HG03354 (cell line): ENCODE results near the gene LIN7A.

ENCODE experiments used
- ATAC-seq: cut with Tn5 transposase; IDR thresholded peaks from one replicate; pipeline ENCODE4 v1.9.1; 2021; ENCODE audit warnings: mild to moderate bottlenecking; ENCODE audit not compliant: unreplicated experiment, poor library complexity, severe bottlenecking

LIN7A gene

GRCh38 chr12:80769553-80770140 lies 168.1 kb downstream of the LIN7A start:
- ATAC-seq: no peak

GRCh38 chr12:80766897-80767296 lies 170.8 kb downstream of the LIN7A start:
- ATAC-seq: peak; percentile 92

GRCh38 chr12:80766210-80766609 lies 171.5 kb downstream of the LIN7A start:
- no peak for ATAC-seq

- ATAC-seq: peak; percentile 42
Measured at GRCh38 chr12:80763874-80764273, 173.9 kb downstream of the LIN7A start.

- ATAC-seq: no peak
Measured at GRCh38 chr12:80761838-80762237, 175.9 kb downstream of the LIN7A start.

- ATAC-seq: no peak
Measured at GRCh38 chr12:80756875-80757274, 180.9 kb downstream of the LIN7A start.

GRCh38 chr12:80754274-80754673 lies 183.5 kb downstream of the LIN7A start:
- ATAC-seq: no peak

GRCh38 chr12:80752464-80752863 lies 185.3 kb downstream of the LIN7A start:
- ATAC-seq: no peak

- no peak for ATAC-seq
Measured at GRCh38 chr12:80749456-80749855, 188.3 kb downstream of the LIN7A start.

GRCh38 chr12:80747800-80748199 lies 189.9 kb downstream of the LIN7A start:
- ATAC-seq: no peak

- no peak for ATAC-seq
Measured at GRCh38 chr12:80745851-80746505, 191.8 kb downstream of the LIN7A start.
